Activated naive CD8-positive, alpha-beta T cell treated with anti-CD3 and anti-CD28 coated beads, Interleukin-2, amount 50 U/mL, for 24 hours (primary cell): ENCODE measurements around the gene VWA5B1.

Experiments used
- ATAC-seq: fragments of 150-1000 bp; cut with Tn5 transposase; one replicate; pipeline ENCODE4 v1.10.0; 2021
- DNase-seq: peaks from one replicate; pipeline ENCODE4 v3.0.0; 2021
- H3K27ac Mint-ChIP-seq: one replicate; pipeline ENCODE4 v1.8.0; 2021; ENCODE audit warnings: mild to moderate bottlenecking, mixed read lengths
- H3K27me3 Mint-ChIP-seq: one replicate; pipeline ENCODE4 v1.8.0; 2021; ENCODE audit warnings: mixed read lengths
- H3K36me3 Mint-ChIP-seq: one replicate; pipeline ENCODE4 v1.8.0; 2021; ENCODE audit warnings: low read depth, mixed read lengths
- H3K4me1 Mint-ChIP-seq: one replicate; pipeline ENCODE4 v1.8.0; 2021; ENCODE audit warnings: mixed read lengths
- H3K4me3 Mint-ChIP-seq: one replicate; pipeline ENCODE4 v1.8.0; 2021; ENCODE audit warnings: mild to moderate bottlenecking, moderate library complexity, mixed read lengths
- H3K9me3 Mint-ChIP-seq: one replicate; pipeline ENCODE4 v1.8.0; 2021; ENCODE audit warnings: mixed read lengths

The VWA5B1 gene

GRCh38 chr1:20355828-20356735, 65.4 kb downstream of the VWA5B1 start:
- H3K27me3 Mint-ChIP-seq = peaks cover 30% of the 10 kb centered on the region
- peaks cover 23% of the 10 kb centered on the region for H3K4me1 Mint-ChIP-seq
- no peaks in the 10 kb centered on the region for H3K9me3 Mint-ChIP-seq
- peak; percentile 52 for ATAC-seq
- no peak for DNase-seq
- H3K36me3 Mint-ChIP-seq = no peaks in the 10 kb centered on the region
- no peak overlapping the region for H3K4me3 Mint-ChIP-seq
- no peak overlapping the region for H3K27ac Mint-ChIP-seq

- no peaks in the 10 kb centered on the region for H3K9me3 Mint-ChIP-seq
Observed at GRCh38 chr1:20356850-20357459, 66.3 kb downstream of the VWA5B1 start.

GRCh38 chr1:20357796-20358195, 67.1 kb downstream of the VWA5B1 start:
- H3K9me3 Mint-ChIP-seq = no peaks in the 10 kb centered on the region
- ATAC-seq = no peak
- peaks cover 23% of the 10 kb centered on the region for H3K4me1 Mint-ChIP-seq
- no peak overlapping the region for H3K27ac Mint-ChIP-seq
- no peak overlapping the region for H3K4me3 Mint-ChIP-seq
- no peak for DNase-seq
- peaks cover 46% of the 10 kb centered on the region for H3K27me3 Mint-ChIP-seq
- H3K36me3 Mint-ChIP-seq = no peaks in the 10 kb centered on the region

More at GRCh38 chr1:20356850-20357459, 66.3 kb downstream of the VWA5B1 start:
- peaks cover 23% of the 10 kb centered on the region for H3K4me1 Mint-ChIP-seq
- no peak overlapping the region for H3K4me3 Mint-ChIP-seq
- no peak overlapping the region for H3K27ac Mint-ChIP-seq
- H3K27me3 Mint-ChIP-seq = peaks cover 38% of the 10 kb centered on the region
- DNase-seq (no peak), ATAC-seq (no peak)
- H3K36me3 Mint-ChIP-seq = no peaks in the 10 kb centered on the region

- Mint-ChIP-seq H3K27me3 (peaks cover 54% of the 10 kb centered on the region), H3K27ac (no peak overlapping the region), H3K4me3 (no peak overlapping the region), H3K36me3 (no peaks in the 10 kb centered on the region), H3K9me3 (no peaks in the 10 kb centered on the region), H3K4me1 (peaks cover 23% of the 10 kb centered on the region)
- ATAC-seq (no peak), DNase-seq (no peak)
Observed at GRCh38 chr1:20358761-20359263, 68.1 kb downstream of the VWA5B1 start.

GRCh38 chr1:20359451-20360330, 69.0 kb downstream of the VWA5B1 start:
- Mint-ChIP-seq H3K27ac (no peak overlapping the region), H3K4me3 (no peak overlapping the region), H3K27me3 (peaks cover 57% of the 10 kb centered on the region), H3K9me3 (no peaks in the 10 kb centered on the region), H3K4me1 (peaks cover 23% of the 10 kb centered on the region), H3K36me3 (no peaks in the 10 kb centered on the region)
- DNase-seq (peak; percentile 61), ATAC-seq (peak; percentile 86)

- H3K27me3 Mint-ChIP-seq = peaks cover 70% of the 10 kb centered on the region
- H3K4me1 Mint-ChIP-seq = peaks cover 20% of the 10 kb centered on the region
- H3K4me3 Mint-ChIP-seq = no peak overlapping the region
- DNase-seq (no peak), ATAC-seq (no peak)
- no peaks in the 10 kb centered on the region for H3K36me3 Mint-ChIP-seq
- H3K9me3 Mint-ChIP-seq = no peaks in the 10 kb centered on the region
- H3K27ac Mint-ChIP-seq = no peak overlapping the region
Observed at GRCh38 chr1:20361401-20361800, 70.7 kb downstream of the VWA5B1 start.

- no peaks in the 10 kb centered on the region for H3K36me3 Mint-ChIP-seq
- DNase-seq = peak; percentile 61
- H3K27me3 Mint-ChIP-seq = peaks cover 69% of the 10 kb centered on the region
Observed at GRCh38 chr1:20361805-20362381, 71.2 kb downstream of the VWA5B1 start.

GRCh38 chr1:20362856-20363255, 72.2 kb downstream of the VWA5B1 start:
- no peak for ATAC-seq
- no peak overlapping the region for H3K27ac Mint-ChIP-seq
- H3K4me3 Mint-ChIP-seq = no peak overlapping the region
- H3K36me3 Mint-ChIP-seq = no peaks in the 10 kb centered on the region
- DNase-seq = no peak
- H3K27me3 Mint-ChIP-seq = peaks cover 72% of the 10 kb centered on the region
- H3K4me1 Mint-ChIP-seq = peaks cover 17% of the 10 kb centered on the region
- H3K9me3 Mint-ChIP-seq = no peaks in the 10 kb centered on the region

More at GRCh38 chr1:20361805-20362381, 71.2 kb downstream of the VWA5B1 start:
- no peak overlapping the region for H3K27ac Mint-ChIP-seq
- ATAC-seq = no peak
- H3K4me3 Mint-ChIP-seq = no peak overlapping the region
- H3K4me1 Mint-ChIP-seq = peaks cover 17% of the 10 kb centered on the region
- H3K9me3 Mint-ChIP-seq = no peaks in the 10 kb centered on the region

- no peak overlapping the region for H3K4me3 Mint-ChIP-seq
Observed at GRCh38 chr1:20365421-20366055, 74.9 kb downstream of the VWA5B1 start.

GRCh38 chr1:20366056-20366462, 75.4 kb downstream of the VWA5B1 start:
- ATAC-seq (no peak), DNase-seq (no peak)
- Mint-ChIP-seq H3K36me3 (no peaks in the 10 kb centered on the region), H3K27me3 (peaks cover 69% of the 10 kb centered on the region), H3K4me1 (no peaks in the 10 kb centered on the region), H3K4me3 (no peak overlapping the region), H3K9me3 (no peaks in the 10 kb centered on the region), H3K27ac (no peak overlapping the region)

More at GRCh38 chr1:20365421-20366055, 74.9 kb downstream of the VWA5B1 start:
- no peak for ATAC-seq
- H3K36me3 Mint-ChIP-seq = no peaks in the 10 kb centered on the region
- H3K27ac Mint-ChIP-seq = no peak overlapping the region
- H3K9me3 Mint-ChIP-seq = no peaks in the 10 kb centered on the region
- DNase-seq = no peak
- H3K27me3 Mint-ChIP-seq = peaks cover 72% of the 10 kb centered on the region
- H3K4me1 Mint-ChIP-seq = no peaks in the 10 kb centered on the region

- H3K4me1 Mint-ChIP-seq = peaks cover 2% of the 10 kb centered on the region
- H3K9me3 Mint-ChIP-seq = no peaks in the 10 kb centered on the region
- DNase-seq (no peak), ATAC-seq (no peak)
- peaks cover 67% of the 10 kb centered on the region for H3K27me3 Mint-ChIP-seq
- H3K4me3 Mint-ChIP-seq = no peak overlapping the region
- H3K27ac Mint-ChIP-seq = no peak overlapping the region
- H3K36me3 Mint-ChIP-seq = no peaks in the 10 kb centered on the region
Observed at GRCh38 chr1:20366463-20367115, 75.9 kb downstream of the VWA5B1 start.

GRCh38 chr1:20367116-20367585, 76.5 kb downstream of the VWA5B1 start:
- H3K4me3 Mint-ChIP-seq = no peak overlapping the region
- H3K27me3 Mint-ChIP-seq = peaks cover 66% of the 10 kb centered on the region
- ATAC-seq (peak; percentile 56), DNase-seq (no peak)
- H3K4me1 Mint-ChIP-seq = peaks cover 8% of the 10 kb centered on the region
- no peak overlapping the region for H3K27ac Mint-ChIP-seq
- no peaks in the 10 kb centered on the region for H3K36me3 Mint-ChIP-seq
- H3K9me3 Mint-ChIP-seq = no peaks in the 10 kb centered on the region

GRCh38 chr1:20367626-20368025, 77.0 kb downstream of the VWA5B1 start:
- no peaks in the 10 kb centered on the region for H3K36me3 Mint-ChIP-seq
- peaks cover 64% of the 10 kb centered on the region for H3K27me3 Mint-ChIP-seq
- no peak overlapping the region for H3K27ac Mint-ChIP-seq
- no peak for ATAC-seq
- H3K4me1 Mint-ChIP-seq = peaks cover 10% of the 10 kb centered on the region
- H3K9me3 Mint-ChIP-seq = no peaks in the 10 kb centered on the region
- no peak overlapping the region for H3K4me3 Mint-ChIP-seq
- DNase-seq = no peak
